C1 segment of cervical spinal cord (tissue), 14 donors: ENCODE measurements around the gene SSNA1.
A peak's percentile ranks its signal among the peaks of the same experiment; 100 is the strongest.

ENCODE experiments used
- DNase-seq, 14 donors: peaks; one replicate each; lab custom pipeline; 2025; lab: John Stamatoyannopoulos, UW

The SSNA1 gene

GRCh38 chr9:137199411-137200121, 11.1 kb downstream of the SSNA1 start:
- peak in 1 of 14 donors; percentile 20 for DNase-seq

- DNase-seq = peak; percentile 69 to 99 (median 96)
Observed at GRCh38 chr9:137200311-137201204, 12.1 kb downstream of the SSNA1 start, which contains the start of gene TPRN. Gene TPRN, minus strand, starts transcription at chr9:137200741. Its CDS starts 30 bp downstream, at chr9:137200711.

DNA sequence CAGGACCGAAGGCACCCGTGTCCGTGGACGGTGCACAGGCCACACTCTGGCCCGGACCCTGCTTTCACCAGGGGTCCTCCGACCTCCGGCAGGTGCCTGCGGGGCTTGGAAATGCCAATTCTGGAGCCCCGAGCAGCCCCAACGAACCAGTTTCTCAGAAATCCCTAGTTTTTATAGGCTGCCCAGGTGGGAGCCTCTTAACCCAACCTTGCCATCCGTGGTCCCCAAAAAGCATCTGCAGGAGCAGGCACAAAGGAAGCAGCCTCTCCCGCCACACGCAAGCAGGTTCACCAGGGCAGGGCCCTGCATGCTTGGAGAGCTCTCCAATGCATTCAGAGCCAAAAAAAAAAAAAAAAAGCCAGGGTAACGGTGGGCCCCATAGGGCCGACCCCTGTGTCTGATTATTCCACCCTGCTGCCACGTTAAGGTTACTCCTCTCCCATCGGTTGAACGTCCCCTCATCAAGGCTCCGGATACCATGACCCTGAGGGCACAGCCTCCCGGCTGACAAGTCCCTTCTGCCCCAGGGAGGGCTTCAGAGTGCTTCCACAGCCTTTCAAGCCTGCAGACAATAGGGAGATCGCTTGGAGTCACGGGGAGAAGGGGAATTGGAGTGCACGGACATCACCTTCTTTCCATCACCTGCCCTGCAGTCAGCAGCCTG, 12.9 kb downstream of the SSNA1 start:
- no peak for DNase-seq

DNA sequence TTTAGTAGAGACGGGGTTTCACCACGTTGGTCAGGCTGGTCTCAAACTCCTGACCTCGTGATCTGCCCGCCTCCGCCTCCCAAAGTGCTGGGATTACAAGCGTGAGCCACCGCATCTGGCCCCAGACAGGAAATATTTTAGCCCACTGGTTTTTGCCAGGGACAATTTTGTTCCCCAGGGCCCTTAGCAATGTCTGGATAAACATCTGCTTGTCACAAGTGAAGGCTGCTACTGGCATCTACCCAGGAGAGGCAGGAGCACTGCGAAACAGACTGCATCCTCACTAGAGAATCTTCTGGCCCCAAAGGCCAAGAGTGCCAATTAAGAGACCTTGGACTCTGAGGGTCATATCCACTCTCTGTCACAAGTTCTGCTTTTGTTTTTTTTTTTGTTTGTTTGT, 14.5 kb downstream of the SSNA1 start:
- no peak for DNase-seq

DNA sequence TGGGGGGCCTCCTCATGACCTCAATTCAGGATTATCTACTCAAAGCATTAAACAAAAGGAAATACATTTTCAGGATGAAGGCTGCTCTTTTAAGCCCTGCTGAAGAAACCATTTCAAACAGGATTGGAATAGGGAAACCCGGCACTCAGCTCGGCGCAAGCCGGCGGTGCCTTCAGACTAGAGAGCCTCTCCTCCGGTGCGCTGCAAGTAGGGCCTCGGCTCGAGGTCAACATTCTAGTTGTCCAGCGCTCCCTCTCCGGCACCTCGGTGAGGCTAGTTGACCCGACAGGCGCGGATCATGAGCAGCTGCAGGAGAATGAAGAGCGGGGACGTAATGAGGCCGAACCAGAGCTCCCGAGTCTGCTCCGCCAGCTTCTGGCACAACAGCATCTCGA, 16.3 kb downstream of the SSNA1 start:
- DNase-seq = no peak

- DNase-seq = peak; percentile 26 to 94 (median 84)
Observed at GRCh38 chr9:137205126-137206069, 16.9 kb downstream of the SSNA1 start, which contains the start of the genes NDOR1 and TMEM203. Gene NDOR1, plus strand, starts transcription at chr9:137205700. Its CDS starts 78 bp downstream, at chr9:137205778. Gene TMEM203, minus strand, starts transcription at chr9:137205648. Its CDS starts 234 bp downstream, at chr9:137205414.

DNA sequence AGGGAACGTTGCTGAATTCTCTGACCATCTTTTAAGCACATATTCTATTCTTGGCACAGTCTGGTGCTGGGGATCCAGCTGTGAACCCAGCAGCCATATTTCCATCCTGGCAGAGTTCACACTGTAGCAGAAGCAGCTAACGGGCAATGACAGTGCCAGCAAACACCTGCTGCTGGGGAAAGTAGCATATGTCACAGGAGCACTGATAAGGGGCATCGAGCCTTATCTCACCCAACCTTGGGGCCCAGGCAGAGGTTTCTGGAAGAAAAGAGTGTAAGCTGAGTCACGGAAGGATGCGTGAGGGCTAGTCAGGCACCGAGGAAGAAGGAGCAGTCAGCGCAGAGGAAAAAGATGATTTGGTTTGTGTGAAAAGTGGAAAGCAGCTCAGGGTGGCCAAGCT, 18.1 kb downstream of the SSNA1 start:
- DNase-seq = no peak

- no peak for DNase-seq
Observed at GRCh38 chr9:137211532-137211931, 23.1 kb downstream of the SSNA1 start.

DNA sequence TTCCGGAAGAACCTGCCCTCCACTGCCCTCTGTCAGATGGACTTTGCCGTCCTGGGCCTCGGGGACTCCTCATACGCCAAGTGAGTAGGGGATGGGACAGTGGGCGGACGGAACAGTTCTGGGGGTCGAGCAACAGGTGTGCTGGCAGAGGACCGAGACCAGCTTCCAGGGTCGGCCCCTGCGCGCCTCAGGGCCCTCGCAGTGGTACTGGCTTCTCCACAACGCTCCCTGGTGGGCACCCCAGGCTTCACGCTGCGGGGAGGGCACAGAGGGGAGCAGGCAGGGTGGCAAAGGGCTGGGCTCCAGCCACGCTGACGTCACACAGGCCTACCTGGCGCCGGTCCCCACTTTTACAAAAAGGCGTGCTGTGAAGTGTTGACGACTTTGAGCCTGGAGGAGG, 24.0 kb downstream of the SSNA1 start:
- no peak for DNase-seq

GRCh38 chr9:137213160-137214060, 24.9 kb downstream of the SSNA1 start:
- DNase-seq = peak in 6 of 14 donors; percentile 32 to 74 (median 57)

DNA sequence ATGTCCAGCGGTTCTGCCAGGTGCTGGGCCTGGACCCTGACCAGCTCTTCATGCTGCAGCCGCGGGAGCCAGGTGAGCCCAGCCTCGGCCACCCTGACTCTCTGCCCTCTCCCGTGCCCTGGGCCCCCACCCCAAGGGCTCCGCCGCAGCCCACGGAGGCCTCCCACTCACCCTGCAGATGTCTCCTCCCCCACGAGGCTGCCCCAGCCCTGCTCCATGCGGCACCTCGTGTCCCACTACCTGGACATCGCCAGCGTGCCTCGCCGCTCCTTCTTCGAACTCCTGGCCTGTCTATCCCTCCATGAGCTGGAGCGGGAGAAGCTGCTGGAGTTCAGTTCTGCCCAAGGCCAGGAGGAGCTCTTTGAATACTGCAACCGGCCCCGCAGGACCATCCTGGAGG, 26.1 kb downstream of the SSNA1 start:
- DNase-seq = no peak

DNA sequence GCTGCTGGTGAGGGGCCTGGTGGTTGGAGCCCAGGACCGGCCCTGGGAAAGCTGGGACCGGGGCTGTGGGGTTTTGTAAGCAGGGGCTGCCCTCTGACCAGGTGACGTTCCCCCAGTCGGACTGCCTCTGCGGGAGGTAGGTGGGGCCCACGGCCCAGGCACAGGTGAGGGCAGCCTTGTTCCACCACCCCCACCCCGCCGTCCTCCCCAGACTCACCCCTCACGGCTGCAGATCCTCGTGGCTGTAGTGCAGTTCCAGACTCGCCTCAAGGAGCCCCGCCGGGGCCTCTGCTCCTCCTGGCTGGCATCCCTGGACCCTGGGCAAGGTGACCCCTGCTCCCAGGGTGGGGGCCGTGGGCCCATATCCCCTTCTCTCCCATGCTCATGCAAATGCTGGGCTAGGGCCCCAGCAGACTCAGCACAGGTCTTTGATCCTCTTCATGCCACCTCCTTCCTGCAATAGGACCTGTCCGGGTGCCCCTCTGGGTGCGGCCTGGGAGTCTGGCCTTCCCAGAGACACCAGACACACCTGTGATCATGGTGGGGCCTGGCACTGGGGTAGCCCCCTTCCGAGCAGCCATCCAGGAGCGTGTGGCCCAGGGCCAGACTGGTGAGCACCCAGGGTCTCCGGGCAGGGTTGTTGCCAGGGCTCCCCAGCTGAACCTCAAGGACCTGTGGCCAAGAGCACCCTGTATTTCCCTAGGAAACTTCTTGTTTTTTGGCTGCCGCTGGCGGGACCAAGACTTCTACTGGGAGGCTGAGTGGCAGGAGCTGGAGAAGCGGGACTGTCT, 26.9 kb downstream of the SSNA1 start:
- no peak for DNase-seq

DNA sequence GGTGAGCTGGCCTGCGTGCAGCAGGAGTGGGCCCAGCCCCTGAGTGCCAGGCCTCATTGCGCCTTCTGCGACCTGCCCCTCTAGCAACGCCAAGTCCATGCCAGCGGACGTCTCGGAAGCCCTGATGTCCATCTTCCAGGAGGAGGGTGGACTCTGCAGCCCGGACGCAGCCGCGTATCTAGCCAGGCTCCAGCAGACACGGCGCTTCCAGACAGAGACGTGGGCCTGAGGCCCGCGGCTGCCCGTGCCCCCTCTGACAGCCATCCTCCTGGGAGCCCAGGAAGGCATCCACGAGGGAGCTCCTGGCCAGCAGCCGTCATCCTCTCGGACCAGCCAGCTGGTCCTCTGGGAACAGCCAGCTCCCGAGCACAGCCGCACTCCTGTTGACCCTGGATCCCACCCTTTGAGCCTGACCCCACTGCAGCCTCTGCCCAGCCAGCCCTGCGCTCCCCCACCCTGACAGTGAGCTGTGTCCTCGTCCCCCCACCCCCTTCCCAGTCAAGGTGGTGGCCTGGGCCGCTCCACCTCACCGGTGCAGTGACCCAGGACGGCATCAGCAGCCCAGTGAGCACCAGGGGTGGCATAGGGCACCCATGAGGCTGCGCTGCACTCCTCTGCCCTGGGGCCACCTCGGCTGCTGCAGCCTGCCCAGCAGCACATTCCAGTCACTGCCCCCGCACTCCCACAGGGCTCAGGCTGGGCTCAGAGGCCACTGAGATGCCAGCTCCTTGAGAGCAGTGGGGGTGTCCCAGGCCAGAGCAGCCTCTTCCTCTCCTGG, 27.9 kb downstream of the SSNA1 start:
- DNase-seq = no peak

- DNase-seq = no peak
Observed at GRCh38 chr9:137217276-137218211, 29.1 kb downstream of the SSNA1 start.

DNA sequence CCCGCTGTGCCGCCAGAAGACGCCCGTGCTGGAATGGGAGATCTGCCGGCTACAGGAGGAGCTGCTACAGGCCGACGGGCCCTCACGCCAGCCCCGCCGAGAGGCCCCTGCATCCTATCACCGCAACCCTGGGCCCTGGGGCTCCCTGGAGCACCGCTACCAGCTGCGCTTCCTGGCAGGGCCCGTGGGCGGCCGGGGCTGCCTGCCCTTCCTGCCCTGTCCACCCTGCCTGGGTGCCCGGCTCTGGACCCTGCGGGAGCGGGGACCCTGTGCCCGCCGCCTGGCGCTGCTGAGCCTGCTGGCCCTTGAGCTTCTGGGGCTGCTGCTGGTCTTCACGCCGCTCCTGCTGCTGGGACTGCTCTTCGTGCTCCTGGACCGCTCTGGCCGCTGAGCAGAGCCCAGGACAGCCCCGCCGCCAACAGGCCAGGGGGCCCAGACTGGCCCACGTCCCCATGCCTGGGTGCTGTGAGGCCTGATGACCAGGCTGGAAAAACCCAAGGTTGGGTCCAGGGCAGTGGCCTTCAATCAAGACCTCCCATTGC, 29.8 kb downstream of the SSNA1 start:
- no peak for DNase-seq

GRCh38 chr9:137218754-137219271, 30.3 kb downstream of the SSNA1 start:
- no peak for DNase-seq
